GM18909 (cell line): Measurements from ENCODE around the gene IQCK.

Experiments used
- ATAC-seq: cut with Tn5 transposase; IDR thresholded peaks from one replicate; pipeline ENCODE4 v1.9.1; 2021; ENCODE audit warnings: mild to moderate bottlenecking; ENCODE audit not compliant: unreplicated experiment, poor library complexity

Gene IQCK

DNA sequence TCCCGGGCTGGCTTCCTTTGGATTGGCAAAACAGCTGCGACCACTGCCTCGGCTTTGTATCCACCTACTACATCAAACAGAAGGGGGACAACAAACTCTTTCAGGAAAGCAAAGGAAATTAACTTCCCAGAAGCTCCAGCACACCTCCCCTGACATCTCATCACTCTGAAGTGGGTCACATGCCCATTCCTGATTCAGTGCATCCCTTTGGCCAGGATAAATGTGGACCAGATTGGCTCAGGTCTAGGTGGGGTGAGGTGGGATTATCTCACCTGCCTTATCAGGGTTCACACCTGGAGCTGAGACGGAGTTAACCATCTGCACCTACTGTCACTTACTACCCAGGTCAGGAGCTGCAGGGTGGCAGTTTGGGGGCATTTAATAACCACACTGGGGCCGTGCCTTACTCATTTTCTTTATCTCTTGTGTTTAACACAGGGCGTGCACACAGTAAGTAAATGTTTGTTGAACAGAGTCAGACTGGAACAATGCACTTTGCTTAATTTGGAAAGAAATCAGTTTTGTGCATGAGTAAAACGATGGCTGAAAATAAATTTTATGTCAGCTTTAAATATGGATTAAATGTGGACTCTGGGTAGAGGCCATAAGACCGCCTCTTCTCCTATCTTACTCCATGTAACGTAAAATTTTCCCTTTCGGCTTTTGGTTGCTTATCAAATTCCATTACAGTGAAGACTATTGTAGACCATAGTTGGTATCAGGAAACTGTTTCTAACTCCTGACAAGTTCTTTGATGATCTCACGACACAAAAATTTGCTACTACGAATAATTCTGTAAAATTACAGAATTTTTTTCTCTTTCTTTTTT, 36.0 kb downstream of the IQCK start:
- ATAC-seq, result no peak

DNA sequence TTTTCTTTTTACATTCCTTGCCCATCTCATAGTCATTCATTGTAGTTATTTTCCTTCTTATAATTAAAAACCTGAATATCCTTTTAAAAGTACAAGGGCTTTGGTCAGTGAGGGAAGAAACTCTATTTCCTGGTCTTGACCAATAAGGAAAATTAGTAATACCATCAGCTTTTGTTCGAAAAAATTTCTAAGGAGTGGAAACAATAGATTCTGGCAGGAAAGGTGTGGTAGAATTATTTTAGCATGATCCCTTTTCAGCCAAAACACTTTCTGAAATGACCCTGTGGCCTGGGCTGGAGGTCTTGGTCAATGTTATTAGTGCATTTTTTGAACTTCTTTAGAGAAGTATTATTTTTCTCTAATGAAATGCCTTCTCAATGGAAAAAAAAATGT, 36.6 kb downstream of the IQCK start:
- no peak for ATAC-seq

DNA sequence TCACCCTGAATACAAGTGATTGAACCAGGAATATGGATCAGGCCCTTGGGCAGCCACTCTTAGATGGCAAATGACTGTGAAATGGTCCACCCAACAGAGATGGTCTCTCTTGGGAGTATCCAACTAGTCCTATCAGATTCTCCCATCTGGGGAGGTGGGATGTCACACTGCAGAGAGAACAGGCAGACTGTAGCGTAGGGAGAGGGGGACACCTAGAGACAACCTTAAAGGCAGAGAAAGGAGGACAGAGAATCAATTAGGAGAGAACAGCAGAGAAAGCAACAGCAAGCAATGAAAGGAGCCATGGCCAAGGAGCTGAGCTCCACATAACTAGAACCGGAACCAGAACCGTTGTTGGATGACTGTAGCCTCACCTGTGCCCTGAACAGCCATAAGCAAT, 37.2 kb downstream of the IQCK start:
- ATAC-seq, result no peak

DNA sequence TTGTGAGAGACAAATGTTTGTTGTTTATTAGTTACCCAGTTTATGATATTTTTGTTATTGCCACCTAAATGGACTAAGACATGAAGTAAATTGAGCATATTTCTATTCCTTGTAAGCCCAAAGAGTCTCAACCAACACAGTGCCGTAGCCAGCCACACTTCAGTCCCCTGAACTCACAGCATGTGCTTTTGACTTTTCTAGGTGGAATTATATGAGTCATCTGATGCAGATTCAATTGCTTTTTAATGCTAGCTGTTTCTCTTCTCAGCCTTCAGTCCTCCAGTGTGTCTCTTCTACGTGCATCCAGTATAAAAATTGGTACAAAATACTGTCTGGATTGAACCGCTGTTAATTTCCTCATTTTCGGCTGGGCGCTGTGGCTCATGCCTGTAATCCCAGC, 39.0 kb downstream of the IQCK start:
- ATAC-seq, result no peak

DNA sequence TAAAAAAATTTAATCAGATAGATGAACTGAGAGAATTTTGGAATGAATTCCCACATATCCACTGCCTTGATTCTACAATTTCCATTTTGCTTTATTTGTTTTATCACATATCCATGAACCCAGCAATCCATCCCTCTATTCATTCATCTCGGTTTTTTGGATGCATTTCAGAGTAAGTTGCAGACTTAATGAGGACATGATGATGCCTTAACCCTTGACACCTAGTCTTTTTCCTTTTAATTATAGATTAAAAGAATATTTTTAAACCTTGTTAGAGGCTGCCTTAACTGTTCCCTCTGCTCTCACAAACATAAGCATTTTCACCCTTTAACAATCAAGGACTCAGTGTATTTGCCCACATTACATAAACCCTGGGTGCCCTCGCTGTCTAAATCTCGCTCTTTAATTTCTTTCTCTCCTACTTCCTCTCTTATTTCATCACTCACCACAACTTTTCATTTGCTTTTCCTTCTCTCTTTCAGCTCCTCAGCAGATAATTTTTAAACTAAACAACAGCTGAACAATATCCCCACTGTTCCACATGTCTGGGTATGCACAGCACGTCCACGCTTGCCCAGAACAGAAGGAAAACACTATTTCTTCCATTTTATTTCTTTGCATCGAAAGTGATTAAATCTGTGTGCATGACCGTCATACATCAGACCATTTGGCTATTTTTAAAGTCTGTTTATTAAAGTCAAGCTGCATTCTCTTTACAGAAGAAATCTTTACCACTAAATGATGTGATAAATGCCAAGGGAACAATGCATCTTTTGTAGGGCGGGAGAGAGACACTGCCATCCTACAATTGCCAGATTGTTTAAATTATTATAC, 39.9 kb downstream of the IQCK start:
- ATAC-seq, result no peak

DNA sequence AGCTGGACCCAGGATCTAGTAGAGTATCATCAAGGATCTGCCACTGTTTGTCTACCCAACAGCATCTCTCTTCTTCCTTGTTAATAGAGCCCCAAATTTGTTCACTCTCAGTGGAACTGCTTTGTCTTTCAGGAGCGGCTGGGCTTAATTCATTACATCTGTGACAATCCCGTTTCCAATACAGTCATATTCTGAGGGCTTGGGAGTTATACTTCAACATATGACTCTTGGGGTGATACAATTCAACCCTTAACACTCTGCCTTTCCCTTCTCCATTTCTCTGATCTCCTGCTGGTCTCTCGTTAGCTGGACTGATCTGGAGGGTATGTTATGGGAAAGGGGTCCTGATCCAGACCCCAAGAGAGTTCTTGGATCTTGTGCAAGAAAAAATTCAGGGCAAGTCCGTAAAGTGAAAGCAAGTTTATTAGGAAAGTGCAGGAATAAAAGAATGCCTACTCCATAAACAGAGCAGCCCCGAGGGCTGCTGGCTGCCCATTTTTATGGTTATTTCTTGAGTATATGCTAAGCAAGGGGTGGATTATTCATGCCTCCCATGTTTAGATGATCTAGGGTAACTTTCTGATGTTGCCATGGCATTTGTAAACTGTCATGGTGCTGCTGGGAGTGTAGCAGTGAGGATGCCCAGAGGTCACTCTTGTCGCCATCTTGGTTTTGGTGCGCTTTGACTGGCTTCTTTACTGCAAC, 42.4 kb downstream of the IQCK start:
- ATAC-seq, result no peak

DNA sequence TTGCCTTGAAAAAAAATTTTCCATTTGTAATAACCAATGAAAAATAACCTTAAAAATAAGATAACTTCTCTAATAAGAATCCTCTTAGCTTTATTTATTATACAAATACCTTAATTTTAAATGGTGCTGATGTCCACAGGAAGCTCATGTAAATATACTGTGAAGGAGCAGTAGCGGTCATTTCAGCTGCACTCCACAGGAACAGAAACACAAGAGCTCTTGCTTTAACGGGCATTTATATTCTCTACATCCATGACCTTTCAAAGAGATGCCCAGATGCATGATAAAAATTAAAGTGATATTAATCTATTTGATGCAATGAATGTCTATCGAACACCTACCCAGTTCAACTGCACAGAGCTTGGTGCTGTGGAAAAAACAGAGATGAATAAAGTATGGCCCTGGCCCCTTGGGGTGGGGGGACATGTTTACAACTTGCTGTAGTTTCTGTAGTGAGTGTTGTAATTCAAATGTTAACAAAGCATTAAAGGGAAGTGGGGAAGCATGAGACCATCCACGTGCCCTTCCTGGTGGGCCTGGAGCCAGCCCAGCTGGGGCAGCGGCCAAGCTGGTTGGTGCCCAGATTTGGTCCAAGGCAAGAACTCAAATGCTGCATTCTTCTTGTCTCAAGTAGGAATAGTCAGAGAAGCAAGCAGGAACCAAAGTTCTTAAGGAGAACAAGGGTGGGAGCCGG, 47.9 kb downstream of the IQCK start:
- ATAC-seq, result no peak

DNA sequence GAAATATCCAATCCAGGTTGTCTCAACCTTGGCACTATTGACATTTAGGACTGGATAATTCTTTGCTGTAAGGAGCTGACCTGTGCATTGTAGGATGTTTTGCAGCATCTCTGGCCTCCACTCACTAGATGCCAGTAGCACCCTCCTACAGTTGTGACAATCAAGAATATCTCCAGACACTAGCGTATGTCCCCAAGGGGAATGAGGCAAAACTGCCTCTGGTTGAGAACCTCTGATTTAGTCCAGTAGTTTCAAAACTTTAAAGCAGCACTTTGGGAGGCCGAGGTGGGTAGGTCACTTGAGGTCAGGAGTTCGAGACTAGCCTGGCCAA, 48.4 kb downstream of the IQCK start:
- ATAC-seq, result no peak

DNA sequence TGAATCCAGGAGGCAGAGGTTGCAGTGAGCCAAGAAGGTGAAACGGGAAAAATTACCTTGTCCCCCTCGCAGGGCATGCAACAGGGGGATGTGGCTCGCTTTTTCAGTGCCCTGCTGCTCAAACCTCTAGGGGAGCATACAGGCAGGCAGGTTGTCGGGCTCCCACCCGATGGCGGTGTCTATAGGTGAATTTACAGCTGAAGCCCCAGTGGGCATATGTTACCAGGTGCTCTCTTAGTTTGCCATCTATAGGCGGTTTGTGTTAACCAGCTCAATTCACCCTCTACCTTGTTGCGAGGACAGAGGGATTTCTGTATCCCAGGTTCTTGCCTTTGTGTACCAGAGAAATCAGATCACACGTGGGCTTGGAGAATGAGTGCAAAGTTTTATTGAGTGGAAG, 48.9 kb downstream of the IQCK start:
- no peak for ATAC-seq

DNA sequence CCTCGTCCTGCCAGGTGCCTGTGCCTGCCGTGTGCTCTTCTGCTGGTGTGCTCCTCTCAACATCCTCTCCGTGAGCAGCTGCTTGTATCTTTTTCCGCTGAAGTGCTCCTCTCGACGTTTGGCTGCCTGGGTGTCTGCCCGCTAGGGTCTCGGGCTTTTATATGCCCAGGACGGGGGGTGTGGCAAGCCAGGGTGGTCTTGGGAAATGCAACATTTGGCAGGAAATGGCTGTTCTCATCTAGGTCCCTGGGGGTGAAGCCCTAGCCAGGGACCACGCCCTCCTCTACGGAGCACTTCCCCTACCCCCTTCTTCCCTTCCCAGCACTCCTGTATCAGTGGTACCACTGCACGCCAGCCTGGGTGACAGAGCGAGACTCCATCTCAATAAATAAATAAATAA, 49.4 kb downstream of the IQCK start:
- no peak for ATAC-seq

DNA sequence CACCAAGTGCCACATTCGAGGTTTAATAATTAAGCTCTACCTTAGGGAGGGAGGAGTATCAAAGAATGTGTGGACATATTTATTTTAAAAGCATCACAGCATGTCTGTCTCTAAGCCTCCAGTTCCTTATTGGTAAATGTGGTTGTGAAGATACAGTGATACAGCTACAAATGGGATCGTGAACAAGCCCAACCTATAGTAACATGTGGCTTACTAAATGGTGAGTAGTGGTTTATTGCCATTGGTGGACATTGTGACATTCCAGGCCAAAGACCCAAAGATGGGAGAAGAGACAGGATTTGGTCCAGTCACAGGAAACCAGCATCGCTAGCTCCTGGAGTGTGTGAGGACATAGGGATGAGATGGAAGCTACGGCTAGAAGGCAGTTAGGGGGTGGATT, 51.2 kb downstream of the IQCK start:
- no peak for ATAC-seq

DNA sequence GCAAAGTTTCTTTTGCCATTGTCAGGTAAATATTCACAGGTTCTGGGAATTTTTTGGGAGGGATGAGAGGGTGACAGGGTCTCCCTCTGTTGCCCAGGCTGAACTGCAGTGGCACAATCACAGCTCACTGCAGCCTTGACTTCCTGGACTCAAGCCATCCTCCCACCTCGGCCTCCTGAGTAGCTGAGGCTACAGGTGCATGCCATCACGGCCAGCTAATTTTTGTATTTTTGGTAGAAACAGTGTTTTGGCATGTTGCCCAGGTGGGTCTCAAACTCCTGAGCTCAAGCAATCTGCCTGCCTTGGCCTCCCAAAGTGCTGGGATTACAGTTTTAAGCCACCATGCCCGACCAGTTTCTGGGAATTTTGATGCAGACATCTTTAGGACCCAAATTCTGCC, 53.0 kb downstream of the IQCK start:
- ATAC-seq, result no peak

DNA sequence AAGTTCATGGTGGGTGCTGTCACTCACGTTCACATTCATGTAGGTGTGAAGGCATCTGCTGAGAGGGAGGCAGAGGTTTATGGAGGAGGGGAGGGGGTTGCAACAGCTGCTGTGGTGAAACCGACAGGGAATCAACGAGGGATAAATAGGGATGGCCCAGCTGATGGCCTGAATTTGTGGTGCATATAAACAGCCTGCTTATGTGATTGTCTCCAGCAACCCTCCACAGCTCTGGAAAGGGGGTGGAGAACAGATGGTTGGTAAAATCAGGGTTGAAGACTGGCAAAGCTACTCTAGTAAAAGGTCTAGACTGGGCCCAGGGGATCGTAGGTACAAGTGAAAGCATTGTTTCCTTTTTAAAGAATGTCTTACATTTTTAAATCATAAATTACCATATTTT, 53.7 kb downstream of the IQCK start:
- ATAC-seq, result no peak

DNA sequence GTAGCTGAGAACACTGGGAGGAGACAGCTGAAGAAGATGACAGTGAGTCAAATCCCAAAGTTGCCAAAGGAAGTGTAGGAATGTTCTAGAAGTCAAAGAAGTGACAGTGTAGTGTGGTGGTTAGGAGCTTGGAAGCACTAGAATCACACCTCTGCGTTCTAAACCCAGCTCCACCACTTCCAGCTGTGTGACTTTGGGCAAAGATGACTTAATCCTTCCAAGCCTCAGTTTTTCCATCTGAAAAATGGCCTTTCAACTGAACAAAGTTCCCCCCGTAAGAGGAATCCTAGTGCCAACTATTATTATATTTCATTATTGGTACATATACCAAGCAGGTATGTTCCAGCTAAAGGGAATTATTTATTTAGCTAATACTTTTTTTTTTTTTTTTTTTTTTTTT, 56.0 kb downstream of the IQCK start:
- ATAC-seq, result no peak

DNA sequence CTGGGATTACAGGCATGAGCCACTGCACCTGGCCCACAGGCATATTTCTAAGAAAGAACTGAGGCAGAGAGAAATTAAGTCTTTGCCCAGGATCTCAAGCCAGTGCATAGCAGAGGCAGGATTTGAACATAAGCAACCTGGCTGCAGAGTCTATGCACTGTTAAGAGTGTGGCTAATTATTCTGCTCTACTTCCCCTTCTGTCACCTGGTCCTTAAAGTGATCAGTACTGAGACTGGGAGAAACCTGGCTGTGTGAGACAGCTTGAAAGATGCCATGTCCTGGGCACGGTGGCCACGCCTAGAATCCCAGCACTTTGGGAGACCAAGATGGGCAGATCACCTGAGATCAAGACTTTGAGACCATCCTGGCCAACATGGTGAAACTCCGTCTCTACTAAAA, 58.1 kb downstream of the IQCK start:
- ATAC-seq, result no peak

DNA sequence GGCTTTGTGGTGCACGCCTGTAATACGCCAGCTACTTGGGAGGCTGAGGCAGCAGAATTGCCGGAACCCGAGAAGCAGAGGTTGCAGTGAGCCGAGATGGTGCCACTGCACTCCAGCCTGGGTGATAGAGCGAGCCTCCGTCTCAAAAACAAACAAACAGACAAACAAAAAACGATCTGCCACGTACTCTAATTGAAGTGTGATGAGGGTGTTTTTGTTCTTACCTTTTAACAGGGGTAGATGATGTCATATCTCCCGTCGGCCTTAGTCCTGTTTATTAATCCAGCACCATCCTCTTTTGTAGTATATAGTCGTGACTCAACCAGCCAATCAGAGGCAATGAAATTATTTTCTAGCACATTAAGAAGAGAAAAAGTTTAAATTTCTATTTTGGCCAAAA, 58.5 kb downstream of the IQCK start:
- no peak for ATAC-seq

DNA sequence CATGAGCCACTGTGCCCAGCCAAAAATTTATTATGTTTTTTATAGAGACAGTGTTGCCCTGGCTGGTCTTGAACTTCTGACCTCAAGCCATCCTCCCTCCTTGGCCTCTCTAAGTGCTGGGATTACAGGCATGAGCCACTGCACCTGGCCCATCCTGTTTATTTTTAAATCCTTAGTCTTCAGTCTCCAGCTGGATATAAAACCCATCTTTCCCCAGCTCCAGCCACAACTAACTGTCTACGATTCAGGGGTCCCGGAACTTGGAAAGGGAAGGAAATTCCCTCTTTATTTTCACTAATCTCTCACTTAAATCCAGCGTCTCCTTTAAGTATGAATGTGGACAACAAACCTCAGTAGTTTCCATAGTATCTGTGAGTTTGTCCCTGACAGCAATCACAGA, 62.2 kb downstream of the IQCK start:
- ATAC-seq, result no peak

DNA sequence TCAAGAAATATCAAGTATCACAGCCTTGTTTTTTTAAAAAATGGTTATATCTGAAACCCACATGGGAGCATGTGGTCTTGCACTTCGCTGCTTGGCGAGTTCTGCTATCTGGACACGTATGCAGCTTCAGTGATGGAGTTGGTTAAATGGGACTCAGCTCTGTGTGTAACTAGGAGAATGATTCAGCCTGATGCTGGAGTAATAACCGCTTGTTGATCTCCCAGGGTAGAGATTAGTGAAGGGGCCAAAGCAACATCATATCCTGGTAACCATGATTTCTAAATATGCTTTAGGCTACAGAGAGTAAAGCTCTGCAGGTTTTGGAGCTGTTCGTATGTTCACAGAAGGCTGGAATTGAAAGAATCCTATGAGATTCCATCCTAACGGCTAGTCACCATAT, 63.2 kb downstream of the IQCK start:
- no peak for ATAC-seq

DNA sequence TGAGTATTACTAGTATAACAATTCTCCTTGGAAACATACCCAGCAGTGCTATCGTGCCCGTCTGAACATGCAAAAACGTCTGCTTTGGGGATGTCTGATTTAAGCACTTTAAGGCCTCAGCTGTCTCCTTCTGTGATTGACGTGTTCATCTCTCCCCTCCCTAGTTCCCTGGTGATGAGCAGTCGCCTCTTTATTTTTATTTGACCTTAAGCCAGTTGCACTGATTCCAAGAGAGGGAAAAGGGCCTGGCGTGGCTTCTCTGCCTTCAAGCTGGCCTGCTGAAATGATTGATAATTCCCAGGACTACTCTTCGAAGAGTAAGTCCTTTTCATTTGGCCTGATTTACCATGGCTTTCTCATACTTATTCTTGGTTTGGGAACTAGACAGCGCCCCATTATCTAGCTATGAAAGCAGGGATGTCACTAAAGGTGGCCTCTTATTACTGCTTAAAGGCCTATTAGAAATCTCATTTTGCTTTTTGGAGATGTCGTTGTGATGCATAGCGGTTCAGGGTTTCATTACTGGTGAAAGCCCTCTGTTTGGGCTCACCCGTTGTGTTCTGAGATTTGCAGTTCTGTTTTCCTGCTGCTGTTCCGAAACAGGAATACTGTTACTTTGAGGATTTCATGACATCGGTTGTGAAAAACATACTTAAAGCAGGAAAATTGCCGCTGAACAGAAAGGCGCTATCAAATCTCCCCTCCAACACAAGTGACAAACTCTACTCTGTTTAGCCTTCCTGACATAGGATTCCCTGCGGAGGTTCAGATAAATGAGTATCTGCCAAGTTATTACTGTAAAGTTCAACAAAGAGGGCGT, 65.5 kb downstream of the IQCK start:
- no peak for ATAC-seq

DNA sequence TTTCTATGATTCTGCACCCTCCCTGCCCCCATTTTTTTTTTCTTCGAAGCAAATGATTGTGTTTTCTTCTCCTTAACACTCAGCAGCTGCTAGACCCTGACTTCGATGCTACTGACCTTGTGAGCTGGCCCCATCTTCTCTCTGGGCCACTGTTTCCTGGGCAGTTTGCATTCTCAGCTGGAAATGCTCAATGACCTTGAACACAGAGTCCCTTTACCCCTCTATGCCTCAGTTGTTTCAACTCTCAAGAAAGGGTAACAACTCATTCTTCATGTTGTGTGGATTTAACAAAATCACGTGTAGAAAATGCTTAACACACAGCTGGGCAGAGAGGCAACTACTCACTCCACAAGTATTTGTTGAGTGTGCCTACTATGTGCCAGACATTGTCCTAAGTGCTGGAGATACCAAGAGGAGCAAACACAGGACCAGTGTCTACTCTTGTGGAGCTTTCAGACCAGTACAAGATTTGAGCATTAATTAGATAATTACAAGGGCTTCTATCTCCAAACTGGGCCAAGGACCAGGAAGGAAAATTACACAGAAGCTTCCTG, 66.2 kb downstream of the IQCK start:
- ATAC-seq, result no peak
